Mucosa of descending colon (tissue), 3 donors: ENCODE measurements around the gene MAP3K5. TPM values are rescaled to one million over a fixed set of nuclear protein-coding genes. Genes with fewer than 3 reads are reported as not detected.

Source experiments
- ATAC-seq: fragments of 200-7000 bp; cut with Tn5 transposase; one replicate; pipeline ENCODE4 v1.9.1; 2020; ENCODE audit warnings: mild to moderate bottlenecking, moderate library complexity
- DNase-seq, 3 donors: peaks; one replicate each; pipeline ENCODE4 v3.0.0-alpha.2; 2020
- H3K36me3 ChIP-seq: fragments of 200-600 bp; one replicate; pipeline ENCODE4 v1.8.0; 2021; ENCODE audit warnings: low read depth, mild to moderate bottlenecking
- H3K4me1 ChIP-seq: fragments of 200-600 bp; one replicate; pipeline ENCODE4 v1.8.0; 2021; ENCODE audit warnings: low read depth, mild to moderate bottlenecking
- H3K4me3 ChIP-seq: fragments of 200-600 bp; one replicate; pipeline ENCODE4 v1.8.0; 2021; ENCODE audit warnings: mild to moderate bottlenecking
- H3K9me3 ChIP-seq: fragments of 200-600 bp; one replicate; pipeline ENCODE4 v1.8.0; 2021; ENCODE audit warnings: mild to moderate bottlenecking
- CTCF ChIP-seq: fragments of 200-600 bp; IDR thresholded peaks from one replicate; pipeline ENCODE4 v1.8.0; 2022; ENCODE audit warnings: antibody characterized with exemption, mild to moderate bottlenecking
- intact Hi-C, 2 donors: fragments of 100-400 bp; cut with DNase I in 1 of 2; cut with micrococcal nuclease in 1 of 2; formaldehyde crosslinking; loops; one replicate each; pipeline versions ENCODE4 v1.11.0 to v1.11.1; 2022; cut with DNase I, micrococcal nuclease
- total RNA-seq, 3 donors: library from RNA; stranded (reverse); fragmentation: NEBNext Ultra II Directional in 2 of 3; extraction: Animal tissue kit (Norgen Biotek cat#: 25700) in 2 of 3; gene quantifications; one replicate each; pipeline versions ENCODE4 v1.2.1 to v1.2.4, GENCODE V29; 2021 to 2023
- donor health status: DM: no; HTN: no; CAD: no; lungs with moderate emphysema.
- donor health status: DM: no; HTN: no; CAD: no.
- donor health status: DM: no; HTN: yes; CAD: no.

MAP3K5 gene
- total RNA-seq, 3 donors from 2014 or later, result 12.6 to 18.2 (median 16.3) TPM

DNA sequence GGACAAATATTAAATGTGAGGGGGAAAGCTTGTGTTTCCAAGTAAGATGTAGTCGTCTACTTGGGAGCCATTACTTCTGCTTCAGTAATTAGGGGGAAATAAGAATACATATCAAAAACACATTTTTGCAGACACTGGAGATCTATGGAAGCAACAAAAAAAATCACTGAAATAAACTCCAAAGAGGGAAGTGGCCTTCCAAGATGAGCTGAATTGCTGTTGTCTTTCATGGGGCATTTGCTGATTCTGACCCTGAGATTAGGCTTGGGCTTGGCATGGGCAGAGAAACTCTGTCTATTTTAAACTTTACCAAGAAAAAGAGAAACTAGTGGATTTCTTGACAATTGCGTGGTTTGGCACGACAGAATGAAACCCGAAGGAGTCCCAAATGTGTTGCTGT lies 120.1 kb downstream of the MAP3K5 start:
- H3K4me3 ChIP-seq, result no peak overlapping the region
- no peaks in the 10 kb centered on the region for H3K9me3 ChIP-seq
- DNase-seq (no peak), ATAC-seq (no peak)
- H3K4me1 ChIP-seq, result peaks cover 17% of the 10 kb centered on the region
- TF ChIP-seq CTCF, result no peak
- intact Hi-C loops, result no loop called here
- no peaks in the 10 kb centered on the region for H3K36me3 ChIP-seq

GRCh38 chr6:136669299-136669699 lies 123.0 kb downstream of the MAP3K5 start:
- DNase-seq (peak in 1 of 3 donors; percentile 22), ATAC-seq (peak; percentile 92)
- Histone ChIP-seq H3K4me3 (no peak overlapping the region), H3K36me3 (no peaks in the 10 kb centered on the region), H3K9me3 (no peaks in the 10 kb centered on the region), H3K4me1 (peaks cover 17% of the 10 kb centered on the region)
- no peak for TF ChIP-seq CTCF
- intact Hi-C loops, result no loop called here

GRCh38 chr6:136668571-136668970 lies 123.7 kb downstream of the MAP3K5 start:
- no peak for TF ChIP-seq CTCF
- ATAC-seq, result no peak

DNA sequence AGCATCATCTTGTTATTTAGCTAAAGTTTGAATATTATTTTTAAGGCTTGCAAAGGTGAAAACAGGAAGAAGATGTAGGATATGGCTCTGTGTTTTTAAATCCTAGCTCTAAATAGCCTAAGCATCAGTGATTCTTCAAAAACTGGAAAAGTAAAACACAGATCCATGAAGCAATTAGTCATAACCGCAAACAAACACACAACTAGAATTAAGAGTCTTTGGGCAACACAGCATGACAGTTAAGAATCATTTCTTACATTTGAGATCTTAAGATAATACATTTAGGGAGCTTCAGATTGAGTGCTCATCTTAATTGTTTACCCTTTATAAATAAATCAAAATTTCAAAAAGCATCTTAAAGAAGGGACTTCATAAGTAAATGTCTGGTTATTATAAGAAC lies 126.2 kb downstream of the MAP3K5 start:
- Histone ChIP-seq H3K4me3 (no peak overlapping the region), H3K36me3 (no peaks in the 10 kb centered on the region), H3K9me3 (no peaks in the 10 kb centered on the region), H3K4me1 (peaks cover 17% of the 10 kb centered on the region)
- DNase-seq (no peak), ATAC-seq (no peak)
- no peak for TF ChIP-seq CTCF
- intact Hi-C loops, result no loop called here

More at GRCh38 chr6:136668571-136668970, 123.7 kb downstream of the MAP3K5 start:
- no peak for DNase-seq
- Histone ChIP-seq H3K9me3 (no peaks in the 10 kb centered on the region), H3K4me1 (peaks cover 17% of the 10 kb centered on the region), H3K36me3 (no peaks in the 10 kb centered on the region), H3K4me3 (no peak overlapping the region)
- intact Hi-C loops, result no loop called here

- DNase-seq (no peak), ATAC-seq (no peak)
- no peaks in the 10 kb centered on the region for H3K36me3 ChIP-seq
- intact Hi-C loops, result no loop called here
- H3K9me3 ChIP-seq, result no peaks in the 10 kb centered on the region
- no peak for TF ChIP-seq CTCF
- H3K4me3 ChIP-seq, result no peak overlapping the region
- H3K4me1 ChIP-seq, result peaks cover 3% of the 10 kb centered on the region
Measured at GRCh38 chr6:136662347-136663237, 129.7 kb downstream of the MAP3K5 start.
